Gastrocnemius medialis (tissue), 4 donors: Measurements from ENCODE around the gene SLC12A4. TPM values are rescaled to one million over a fixed set of nuclear protein-coding genes. Genes with fewer than 3 reads are reported as not detected.
A peak's percentile ranks its signal among the peaks of the same experiment; 100 is the strongest.

Experiments used
- ATAC-seq, 2 donors: fragments of 150-250 bp; one replicate each; pipeline ENCODE4 v1.9.1; 2016
- DNase-seq, 2 donors: peaks; one replicate each; pipeline ENCODE4 v3.0.0-alpha.2; 2019
- H3K27ac ChIP-seq, 4 donors: fragments of 200-600 bp; sonication (generic); 1 replicate in 1 of 4; 2 replicates in 3 of 4; pipeline ENCODE4 v1.5.1; 2016 to 2018; ENCODE audit warnings: mild to moderate bottlenecking in 2 of 4, moderate library complexity in 1 of 4
- H3K27me3 ChIP-seq, 3 donors: fragments of 200-600 bp; sonication (generic) in 2 of 3; 1 replicate in 1 of 3; 2 replicates in 2 of 3; pipeline versions ENCODE4 v1.5.1 to v1.6.0; 2016 to 2019; ENCODE audit warnings: mild to moderate bottlenecking in 1 of 3, moderate library complexity in 1 of 3
- H3K36me3 ChIP-seq, 2 donors: fragments of 200-600 bp; sonication (generic) in 1 of 2; one replicate each; pipeline ENCODE4 v1.5.1; 2017 to 2018
- H3K4me1 ChIP-seq, 2 donors: fragments of 200-600 bp; sonication (generic) in 1 of 2; one replicate each; pipeline ENCODE4 v1.5.1; 2016 to 2017; ENCODE audit warnings: mild to moderate bottlenecking in 2 of 2
- H3K4me3 ChIP-seq, 4 donors: fragments of 200-600 bp; sonication (generic) in 3 of 4; 1 replicate in 1 of 4; 2 replicates in 3 of 4; pipeline ENCODE4 v1.5.1; 2016 to 2019; ENCODE audit warnings: mild to moderate bottlenecking in 2 of 4
- H3K9me3 ChIP-seq, 3 donors: fragments of 200-600 bp; sonication (generic) in 2 of 3; 1 replicate in 1 of 3; 2 replicates in 2 of 3; pipeline ENCODE4 v1.5.1; 2016 to 2019
- CTCF ChIP-seq, 5 experiments: fragments of 450-650 bp in 3 of 5; fragments of 200-600 bp in 2 of 5; sonication (generic) in 2 of 5; IDR thresholded peaks in 4 of 5; conservative IDR thresholded peaks in 1 of 5; 1 replicate in 4 of 5; 2 replicates in 1 of 5; pipeline ENCODE4 v1.5.1; 2016 to 2019; ENCODE audit warnings: antibody characterized with exemption in 5 of 5, mild to moderate bottlenecking in 3 of 5, moderate library complexity in 3 of 5
- POLR2A ChIP-seq, 2 donors: fragments of 450-650 bp; IDR thresholded peaks; one replicate each; pipeline ENCODE4 v1.6.1; 2017; ENCODE audit warnings: antibody characterized with exemption in 2 of 2, mild to moderate bottlenecking in 2 of 2, moderate library complexity in 2 of 2
- in situ Hi-C, 4 donors: fragments of 200-750 bp; cut with MboI; loops; one replicate each; pipeline versions ENCODE4 v1.15.0 to v1.8.0; 2017; ENCODE audit warnings: low sequenced_read_pairs in 4 of 4
- intact Hi-C: fragments of 100-400 bp; cut with DNase I; formaldehyde crosslinking; loops from one replicate; pipeline ENCODE4 v1.15.1; 2023; ENCODE audit warnings: low total_unique reads
- total RNA-seq, 4 donors: library from RNA; depleted of rRNA; stranded (reverse); fragments of >200 nt; gene quantifications; one replicate each; pipeline versions ENCODE4 v1.1.0 to v1.2.3, GENCODE V29; 2016

Gene SLC12A4
- total RNA-seq, 4 donors from 2014 or later: 10.4 to 30.8 (median 15.8) TPM

GRCh38 chr16:67966549-67967182, 1.8 kb downstream of the SLC12A4 start:
- no peak for ATAC-seq

GRCh38 chr16:67965668-67966548, 2.5 kb downstream of the SLC12A4 start:
- peak overlapping the region; percentile 87 to 95 (median 89) for H3K27ac ChIP-seq
- H3K9me3 ChIP-seq: no peaks in the 10 kb centered on the region
- ATAC-seq: peak; percentile 19 to 33
- DNase-seq: peak in 1 of 2 donors; percentile 64
- TF ChIP-seq POLR2A (IDR thresholded peaks at IDR 0.05): no peak
- no peak for TF ChIP-seq CTCF (IDR thresholded peaks at IDR 0.05 in 4 of 5, conservative IDR thresholded peaks at IDR 0.05 in 1 of 5)
- no peaks in the 10 kb centered on the region for H3K36me3 ChIP-seq
- H3K4me1 ChIP-seq: peaks cover 69 to 71% of the 10 kb centered on the region in 2 donors
- H3K4me3 ChIP-seq: peak overlapping the region in 3 of 4 donors; percentile 69 to 80 (median 80)
- intact Hi-C loops: loop anchor here (2.0 kb wide), 1 partner anchor 21 kb away; no protein-coding TSS in a partner anchor
- H3K27me3 ChIP-seq: no peaks in the 10 kb centered on the region
- in situ Hi-C loops: no loop called here

More at GRCh38 chr16:67966549-67967182, 1.8 kb downstream of the SLC12A4 start:
- in situ Hi-C loops: no loop called here
- Histone ChIP-seq H3K27me3 (no peaks in the 10 kb centered on the region), H3K36me3 (no peaks in the 10 kb centered on the region), H3K27ac (peak overlapping the region; percentile 87 to 95 (median 89)), H3K4me1 (peaks cover 62 to 65% of the 10 kb centered on the region in 2 donors), H3K4me3 (peak overlapping the region; percentile 69 to 80 (median 80)), H3K9me3 (no peaks in the 10 kb centered on the region)
- TF ChIP-seq CTCF (IDR thresholded peaks at IDR 0.05 in 4 of 5, conservative IDR thresholded peaks at IDR 0.05 in 1 of 5) (no peak), POLR2A (IDR thresholded peaks at IDR 0.05) (no peak)
- DNase-seq: peak in 1 of 2 donors; percentile 48
- intact Hi-C loops: loop anchor here (2.0 kb wide), 1 partner anchor 20 kb away; no protein-coding TSS in a partner anchor

GRCh38 chr16:67964477-67965131, 3.8 kb downstream of the SLC12A4 start:
- DNase-seq (no peak), ATAC-seq (no peak)
- Histone ChIP-seq H3K9me3 (no peaks in the 10 kb centered on the region), H3K27ac (peak overlapping the region; percentile 87 to 95 (median 89)), H3K4me1 (peaks cover 82 to 84% of the 10 kb centered on the region in 2 donors), H3K27me3 (no peaks in the 10 kb centered on the region), H3K36me3 (no peaks in the 10 kb centered on the region), H3K4me3 (peak overlapping the region in 1 of 4 donors; percentile 5)
- intact Hi-C loops (no loop called here), in situ Hi-C loops (no loop called here)
- TF ChIP-seq CTCF (IDR thresholded peaks at IDR 0.05 in 4 of 5, conservative IDR thresholded peaks at IDR 0.05 in 1 of 5): no peak
- no peak for TF ChIP-seq POLR2A (IDR thresholded peaks at IDR 0.05)

- intact Hi-C loops: no loop called here
- peaks cover 90 to 91% of the 10 kb centered on the region in 2 donors for H3K4me1 ChIP-seq
- H3K27ac ChIP-seq: peak overlapping the region; percentile 87 to 95 (median 89)
- H3K4me3 ChIP-seq: peak overlapping the region in 2 of 4 donors; percentile 5 to 11
- in situ Hi-C loops: no loop called here
- no peaks in the 10 kb centered on the region for H3K9me3 ChIP-seq
- DNase-seq: peak in 1 of 2 donors; percentile 64
- no peaks in the 10 kb centered on the region for H3K36me3 ChIP-seq
- peak in 1 of 2 donors; percentile 4 for ATAC-seq
- TF ChIP-seq CTCF (IDR thresholded peaks at IDR 0.05 in 4 of 5, conservative IDR thresholded peaks at IDR 0.05 in 1 of 5): no peak
- TF ChIP-seq POLR2A (IDR thresholded peaks at IDR 0.05): no peak
- H3K27me3 ChIP-seq: no peaks in the 10 kb centered on the region
Observed at GRCh38 chr16:67963662-67964321, 4.6 kb downstream of the SLC12A4 start.
